Measurements from ENCODE around the gene SEZ6L2.

DNA sequence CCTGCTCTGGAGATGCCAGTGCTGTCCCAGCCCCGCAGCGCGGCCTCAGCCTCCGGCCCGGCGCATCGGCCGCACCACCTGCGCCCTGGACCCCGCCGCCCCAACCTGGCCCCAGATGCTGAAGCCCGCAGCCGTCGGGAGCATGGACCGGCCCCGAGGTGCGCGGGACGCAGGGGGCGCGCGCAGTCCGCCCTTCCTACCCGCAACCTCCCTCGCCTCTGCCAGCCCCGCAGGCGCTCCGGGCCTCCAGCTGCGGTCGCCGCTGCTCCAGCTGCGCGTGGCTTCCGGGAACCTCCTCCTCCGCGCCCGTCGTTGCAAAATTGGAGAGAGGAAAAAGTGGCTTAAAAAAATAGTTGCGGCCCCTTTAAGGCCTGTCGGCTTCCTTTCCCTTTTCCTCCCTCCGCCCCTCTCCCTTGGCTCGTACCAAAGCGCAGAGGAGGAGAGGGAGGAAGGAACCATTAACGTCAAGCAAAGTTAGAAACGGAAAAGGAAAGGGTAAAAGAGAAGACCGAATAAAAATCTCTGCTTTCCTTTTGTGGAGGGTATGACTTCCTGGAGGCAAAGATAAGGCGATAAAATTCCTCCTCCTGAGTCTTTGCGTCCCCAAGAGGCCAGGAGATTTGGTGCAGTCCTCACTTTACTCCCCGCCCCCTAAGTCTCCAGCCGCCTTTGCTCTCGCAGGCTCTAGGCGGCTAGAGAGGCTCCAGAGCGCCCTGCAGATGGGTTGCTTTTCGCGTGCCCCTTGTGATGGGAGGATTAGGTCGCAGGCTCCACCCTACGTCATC is 36.3 kb downstream of the SEZ6L2 start, which contains the start of gene CDIPT:
- TF ChIP-seq, protein P1, sequence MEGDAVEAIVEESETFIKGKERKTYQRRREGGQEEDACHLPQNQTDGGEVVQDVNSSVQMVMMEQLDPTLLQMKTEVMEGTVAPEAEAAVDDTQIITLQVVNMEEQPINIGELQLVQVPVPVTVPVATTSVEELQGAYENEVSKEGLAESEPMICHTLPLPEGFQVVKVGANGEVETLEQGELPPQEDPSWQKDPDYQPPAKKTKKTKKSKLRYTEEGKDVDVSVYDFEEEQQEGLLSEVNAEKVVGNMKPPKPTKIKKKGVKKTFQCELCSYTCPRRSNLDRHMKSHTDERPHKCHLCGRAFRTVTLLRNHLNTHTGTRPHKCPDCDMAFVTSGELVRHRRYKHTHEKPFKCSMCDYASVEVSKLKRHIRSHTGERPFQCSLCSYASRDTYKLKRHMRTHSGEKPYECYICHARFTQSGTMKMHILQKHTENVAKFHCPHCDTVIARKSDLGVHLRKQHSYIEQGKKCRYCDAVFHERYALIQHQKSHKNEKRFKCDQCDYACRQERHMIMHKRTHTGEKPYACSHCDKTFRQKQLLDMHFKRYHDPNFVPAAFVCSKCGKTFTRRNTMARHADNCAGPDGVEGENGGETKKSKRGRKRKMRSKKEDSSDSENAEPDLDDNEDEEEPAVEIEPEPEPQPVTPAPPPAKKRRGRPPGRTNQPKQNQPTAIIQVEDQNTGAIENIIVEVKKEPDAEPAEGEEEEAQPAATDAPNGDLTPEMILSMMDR (IDR thresholded peaks at IDR 0.05; ENCODE audit: low read length), result peak; percentile 84
- TF ChIP-seq EZH2phosphoT487 (IDR thresholded peaks at IDR 0.05; ENCODE audit: low read length) (no peak), EZH2 (optimal IDR thresholded peaks at IDR 0.05; ENCODE audit: low read depth, low read length) (no peak)
